Suprapubic skin (tissue), 4 donors: ENCODE results near the gene EFCAB6.

Experiments used
- EP300 ChIP-seq: sonication (generic); formaldehyde crosslinking; IDR thresholded peaks from one replicate; pipeline ENCODE4 v1.6.1; 2017; ENCODE audit warnings: antibody characterized with exemption
- POLR2A ChIP-seq, 2 donors: fragments of 450-650 bp; IDR thresholded peaks; one replicate each; pipeline ENCODE4 v1.6.1; 2017; ENCODE audit warnings: antibody characterized with exemption in 2 of 2, mild to moderate bottlenecking in 2 of 2, moderate library complexity in 2 of 2
- POLR2AphosphoS5 ChIP-seq, 3 donors: sonication (generic); formaldehyde crosslinking; IDR thresholded peaks; one replicate each; pipeline ENCODE4 v1.6.1; 2017; ENCODE audit warnings: antibody characterized with exemption in 3 of 3
- TF ChIP-seq, protein P1 (sequence below), 2 donors: fragments of 200-600 bp in 1 of 2; fragments of 450-650 bp in 1 of 2; sonication (generic) in 1 of 2; IDR thresholded peaks; one replicate each; pipeline ENCODE4 v1.5.1; 2016 to 2019; ENCODE audit warnings: antibody characterized with exemption in 2 of 2, mild to moderate bottlenecking in 1 of 2, moderate library complexity in 1 of 2

DNA sequence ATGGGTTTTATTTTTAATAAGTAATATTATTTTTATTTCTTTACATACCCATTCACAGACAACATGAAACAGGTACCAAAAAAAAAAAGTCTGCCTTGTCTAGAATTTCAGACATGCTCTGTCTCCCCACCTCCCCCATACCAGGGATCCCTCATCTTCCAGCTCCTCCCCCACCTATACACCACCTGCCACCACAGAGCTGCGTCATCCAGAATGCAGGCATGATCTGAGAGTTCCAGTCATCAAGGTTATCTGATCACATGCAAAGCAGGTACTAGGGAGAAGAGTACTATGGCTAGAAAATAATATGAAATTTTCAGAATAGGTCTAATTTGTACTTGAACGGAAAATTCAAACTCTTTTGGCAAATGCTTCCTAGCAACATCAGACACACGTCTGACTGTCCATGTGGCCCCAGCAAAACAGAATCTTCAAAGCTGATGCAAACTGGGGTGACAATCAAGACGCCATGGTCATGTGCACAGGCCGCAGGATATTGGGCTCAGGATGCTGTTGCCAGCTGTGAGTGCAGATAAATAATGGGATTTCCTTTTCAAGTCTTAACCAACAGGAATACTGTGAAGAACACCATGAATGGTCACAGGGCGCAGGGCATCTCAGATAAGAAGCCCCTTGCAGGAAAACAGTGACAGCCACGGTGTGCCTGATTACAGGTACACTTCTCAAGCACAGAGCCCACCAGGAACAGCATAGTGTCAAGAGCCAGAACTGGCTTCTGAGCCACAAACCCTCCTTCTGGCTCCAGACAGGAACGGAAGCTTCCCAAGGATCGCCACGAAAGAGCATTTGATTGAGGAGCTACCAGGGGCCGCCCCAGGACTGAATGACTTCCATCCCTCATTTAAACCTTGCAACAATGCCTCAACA, 169.5 kb downstream of the EFCAB6 start:
- TF ChIP-seq, protein P1, sequence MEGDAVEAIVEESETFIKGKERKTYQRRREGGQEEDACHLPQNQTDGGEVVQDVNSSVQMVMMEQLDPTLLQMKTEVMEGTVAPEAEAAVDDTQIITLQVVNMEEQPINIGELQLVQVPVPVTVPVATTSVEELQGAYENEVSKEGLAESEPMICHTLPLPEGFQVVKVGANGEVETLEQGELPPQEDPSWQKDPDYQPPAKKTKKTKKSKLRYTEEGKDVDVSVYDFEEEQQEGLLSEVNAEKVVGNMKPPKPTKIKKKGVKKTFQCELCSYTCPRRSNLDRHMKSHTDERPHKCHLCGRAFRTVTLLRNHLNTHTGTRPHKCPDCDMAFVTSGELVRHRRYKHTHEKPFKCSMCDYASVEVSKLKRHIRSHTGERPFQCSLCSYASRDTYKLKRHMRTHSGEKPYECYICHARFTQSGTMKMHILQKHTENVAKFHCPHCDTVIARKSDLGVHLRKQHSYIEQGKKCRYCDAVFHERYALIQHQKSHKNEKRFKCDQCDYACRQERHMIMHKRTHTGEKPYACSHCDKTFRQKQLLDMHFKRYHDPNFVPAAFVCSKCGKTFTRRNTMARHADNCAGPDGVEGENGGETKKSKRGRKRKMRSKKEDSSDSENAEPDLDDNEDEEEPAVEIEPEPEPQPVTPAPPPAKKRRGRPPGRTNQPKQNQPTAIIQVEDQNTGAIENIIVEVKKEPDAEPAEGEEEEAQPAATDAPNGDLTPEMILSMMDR (IDR thresholded peaks at IDR 0.05), result no peak
- TF ChIP-seq POLR2A (IDR thresholded peaks at IDR 0.05) (no peak), EP300 (no peak), POLR2AphosphoS5 (IDR thresholded peaks at IDR 0.05) (no peak)
